GM12878 (cell line): ENCODE measurements around the gene CCDC81. TPM values are rescaled to one million over a fixed set of nuclear protein-coding genes. Genes with fewer than 3 reads are reported as not detected.

Experiments
- ATAC-seq: fragments of 200-7000 bp; cut with Tn5 transposase; 3 replicates; pipeline ENCODE4 v1.9.1; 2020; ENCODE audit warnings: mild to moderate bottlenecking, moderate library complexity
- BruUV-seq: library from RNA; stranded (reverse); fragments of 400-500 nt; replicated peaks from 2 replicates; lab custom pipeline; 2021; lab: Mats Ljungman, UMichigan
- CTCF ChIA-PET: fragments of 300-600 bp; sonication (Branson Sonifier 250); formaldehyde crosslinking; extraction: SDS; loops from one replicate; lab custom pipeline; 2021; ENCODE audit warnings: inconsistent platforms; lab: Yijun Ruan, JAX
- POLR2A ChIA-PET: fragments of 350-600 bp; formaldehyde crosslinking; extraction: SDS; loops from one replicate; lab custom pipeline; 2021; ENCODE audit warnings: inconsistent platforms; lab: Charles Lee
- RAD21 ChIA-PET: fragments of 300-600 bp; sonication (Branson Sonifier 250); formaldehyde crosslinking; loops from one replicate; lab custom pipeline; 2023; ENCODE audit warnings: antibody characterized with exemption; ENCODE audit not compliant: unreplicated experiment; lab: Charles Lee
- SMC1A ChIA-PET: fragments of 300-600 bp; sonication (Branson Sonifier 250); formaldehyde crosslinking; loops from one replicate; lab custom pipeline; 2023; ENCODE audit not compliant: unreplicated experiment, uncharacterized antibody; lab: Charles Lee
- DNase-seq: peaks from one replicate; pipeline ENCODE4 v3.0.0-alpha.2; 2011; ENCODE audit warnings: low read depth, low spot score
- FAIRE-seq: peaks from 3 replicates; lab custom pipeline; 2011; peaks lifted over from hg19 to GRCh38; lab: Jason Lieb, UNC
- H2AFZ ChIP-seq: 2 replicates; pipeline ENCODE4 v1.6.0; 2011; ENCODE audit warnings: low read depth, low read length, control low read depth; ENCODE audit not compliant: control insufficient read depth
- H3K27ac ChIP-seq: 2 replicates; pipeline ENCODE4 v1.5.1; 2011; ENCODE audit warnings: control low read depth; ENCODE audit not compliant: control insufficient read depth, insufficient read depth
- H3K27me3 ChIP-seq, 2 experiments: replicated peaks in 1 of 2; 2 replicates each; pipeline versions ENCODE4 v1.6.0 to v1.6.1; 2011; ENCODE audit warnings: low read length in 1 of 2; ENCODE audit not compliant: control insufficient read depth in 2 of 2, insufficient read depth in 2 of 2
- H3K36me3 ChIP-seq, 2 experiments: 2 replicates each; pipeline ENCODE4 v1.5.1; 2011; ENCODE audit warnings: low read length in 1 of 2; ENCODE audit not compliant: control insufficient read depth in 2 of 2, insufficient read depth in 2 of 2
- H3K4me1 ChIP-seq: 2 replicates; pipeline ENCODE4 v1.6.1; 2011; ENCODE audit warnings: mild to moderate bottlenecking, low read length, moderate library complexity, mixed read lengths; ENCODE audit not compliant: control insufficient read depth, insufficient read depth
- H3K4me2 ChIP-seq: 2 replicates; pipeline ENCODE4 v1.6.0; 2011; ENCODE audit warnings: control low read depth; ENCODE audit not compliant: control insufficient read depth, insufficient read depth
- H3K4me3 ChIP-seq: fragments of 200-600 bp; sonication (generic); 2 replicates; pipeline ENCODE4 v1.5.1; 2016
- H3K79me2 ChIP-seq: 2 replicates; pipeline ENCODE4 v1.6.0; 2011; ENCODE audit warnings: low read length; ENCODE audit not compliant: control insufficient read depth, insufficient read depth
- H3K9ac ChIP-seq: 2 replicates; pipeline ENCODE4 v1.8.0; 2011; ENCODE audit warnings: low read length, control low read depth, mixed read lengths; ENCODE audit not compliant: control insufficient read depth, insufficient read depth
- H3K9me3 ChIP-seq: replicated peaks from 3 replicates; pipeline ENCODE4 v1.5.1; 2011; ENCODE audit warnings: mild to moderate bottlenecking, low read length; ENCODE audit not compliant: control insufficient read depth, insufficient read depth
- H4K20me1 ChIP-seq: 2 replicates; pipeline ENCODE4 v1.6.0; 2011; ENCODE audit not compliant: control insufficient read depth, insufficient read depth
- CTCF ChIP-seq, 3 experiments: IDR thresholded peaks in 2 of 3; conservative IDR thresholded peaks in 1 of 3; 2 replicates each; pipeline ENCODE4 v1.5.1; 2011; ENCODE audit warnings: low read depth in 3 of 3, low read length in 3 of 3, mild to moderate bottlenecking in 3 of 3, control low read depth in 2 of 3, moderate library complexity in 2 of 3, inconsistent platforms in 1 of 3, mixed read lengths in 1 of 3; ENCODE audit not compliant: control insufficient read depth in 2 of 3, insufficient read depth in 1 of 3; ENCODE audit errors: extremely low read depth in 1 of 3
- EGR1 ChIP-seq, 2 experiments: IDR thresholded peaks; 1 replicate in 1 of 2; 2 replicates in 1 of 2; pipeline ENCODE4 v1.6.1; 2011 to 2012; ENCODE audit warnings: low read depth in 2 of 2, low read length in 2 of 2, borderline replicate concordance in 1 of 2, mild to moderate bottlenecking in 1 of 2, moderate library complexity in 1 of 2
- HSF1 ChIP-seq: fragments of 150-350 bp; IDR thresholded peaks from 2 replicates; pipeline ENCODE4 v1.6.1; 2014; ENCODE audit warnings: mild to moderate bottlenecking, low read depth, low read length
- MEF2B ChIP-seq: fragments of 450-650 bp; IDR thresholded peaks from 2 replicates; pipeline ENCODE4 v1.6.1; 2018; ENCODE audit warnings: mild to moderate bottlenecking, moderate library complexity; ENCODE audit not compliant: partially characterized antibody, poor library complexity, severe bottlenecking
- WGBS: methylation state at CpG from one replicate; pipeline ENCODE4 v1.1.6; 2016; ENCODE audit warnings: low lambda C conversion rate; ENCODE audit not compliant: insufficient replicate concordance, insufficient coverage; ENCODE audit errors: missing lambda C conversion rate; 5-methylcytosine and 5-hydroxymethylcytosine counted together
- in situ Hi-C: fragments of 300-500 bp; cut with MboI; formaldehyde crosslinking; loops from 9 replicates; pipeline ENCODE4 v1.14.3; 2018; ENCODE audit warnings: mixed read lengths
- intact Hi-C: fragments of 100-400 bp; cut with micrococcal nuclease; formaldehyde crosslinking; loops from one replicate; pipeline ENCODE4 v1.14.2; 2022; ENCODE audit not compliant: unreplicated experiment
- polyA plus RNA-seq, 11 experiments: library from polyadenylated mRNA; depleted of rRNA in 4 of 11; unstranded in 6 of 11; stranded (reverse) in 5 of 11; fragments of >200 nt; fragmentation: Nextera tagmentation in 4 of 11; fragmentation: Illumina TruSeq in 1 of 11; extraction: Ambion mirVana in 4 of 11; extraction: Trizol in 1 of 11; gene quantifications; 1 replicate in 1 of 11; 2 replicates in 10 of 11; pipeline versions ENCODE4 v1.2.1 to v1.2.3, GENCODE V29; 2011 to 2016; ENCODE audit warnings: inconsistent platforms in 2 of 11, missing spikeins in 2 of 11, low read depth in 1 of 11
- total RNA-seq, 4 experiments: library from RNA; depleted of rRNA in 3 of 4; stranded (reverse); fragments of >200 nt in 3 of 4; fragmentation: Illumina TruSeq in 1 of 4; extraction: Trizol in 1 of 4; gene quantifications; 2 replicates each; pipeline versions ENCODE4 v1.2.1 to v1.2.3, GENCODE V29; 2013 to 2021

The CCDC81 gene
- total and polyA plus RNA-seq, 10 of the 15 experiments (the other 5 are each of a cell fraction or from before 2014, with no cell fraction given): 0.06 to 0.53 (median 0.22) TPM

GRCh38 chr11:86453290-86454030 lies 78.8 kb downstream of the CCDC81 start:
- Histone ChIP-seq H3K27ac (no peak overlapping the region), H3K27me3 (no peaks in the 10 kb centered on the region), H3K4me3 (no peak overlapping the region), H3K9me3 (no peaks in the 10 kb centered on the region), H3K36me3 (no peaks in the 10 kb centered on the region), H4K20me1 (no peaks in the 10 kb centered on the region), H3K79me2 (no peaks in the 10 kb centered on the region), H2AFZ (no peak overlapping the region), H3K9ac (no peak overlapping the region), H3K4me1 (no peaks in the 10 kb centered on the region), H3K4me2 (no peak overlapping the region)
- FAIRE-seq (no peak), ATAC-seq (no peak), DNase-seq (no peak)
- in situ Hi-C loops (no loop called here), intact Hi-C loops (loop anchor here (10.0 kb wide), 1 partner anchor 599 kb away; the partner anchor contains the start of gene CCDC83)
- SMC1A ChIA-PET: interaction anchor here (0.8 to 6.4 kb wide), 6 partner anchors 31 to 367 kb away, joined by 3 to 96 read pairs (median 3); no protein-coding TSS in a partner anchor
- 39% methylated on average over 2 of the region's 2 CpGs for WGBS
- CTCF ChIA-PET: interaction anchor here (0.6 to 7.0 kb wide), 7 partner anchors 11 to 598 kb away, joined by 3 to 156 read pairs (median 9); partner anchors contain the start of gene CCDC83
- TF ChIP-seq CTCF (IDR thresholded peaks at IDR 0.05 in 2 of 3, conservative IDR thresholded peaks at IDR 0.05 in 1 of 3; ENCODE audit: control insufficient read depth in 2 of 3, extremely low read depth in 1 of 3, insufficient read depth in 1 of 3, low read depth in 3 of 3, low read length in 3 of 3): peak in 1 of 3 experiments; percentile 22; a peak in 2 of 6 replicates
- TF ChIP-seq HSF1: no peak
- TF ChIP-seq EGR1 (IDR thresholded peaks at IDR 0.05; ENCODE audit: borderline replicate concordance in 1 of 2, low read depth in 2 of 2, low read length in 2 of 2): no peak
- no peak for TF ChIP-seq MEF2B
- BruUV-seq: no TSS peak
- POLR2A ChIA-PET: no interaction called here
- RAD21 ChIA-PET: interaction anchor here (0.7 to 5.3 kb wide), 5 partner anchors 8 to 599 kb away, joined by 3 to 87 read pairs (median 3); partner anchors contain the start of gene CCDC83
